WTC11 (cell line): Measurements from ENCODE around the gene HLA-DOB.

Experiments
- ATF3 ChIP-seq: sonication (generic); formaldehyde crosslinking; conservative IDR thresholded peaks from 2 replicates; pipeline ENCODE4 v1.8.1; 2022; ENCODE audit warnings: mild to moderate bottlenecking, missing genetic modification reagents
- CTCF ChIP-seq: fragments of 200-600 bp; IDR thresholded peaks from 2 replicates; pipeline ENCODE4 v1.8.0; 2022; ENCODE audit warnings: antibody characterized with exemption
- EMX1 ChIP-seq: fragments of 250-450 bp; sonication (Bioruptor Pico); IDR thresholded peaks from 2 replicates; pipeline ENCODE4 v1.8.0; 2021; ENCODE audit warnings: mild to moderate bottlenecking
- NFYB ChIP-seq: sonication (generic); formaldehyde crosslinking; conservative IDR thresholded peaks from 2 replicates; pipeline ENCODE4 v1.8.0; 2022; ENCODE audit warnings: low read depth, missing genetic modification reagents
- STAT6 ChIP-seq: sonication (generic); formaldehyde crosslinking; conservative IDR thresholded peaks from 2 replicates; pipeline ENCODE4 v1.8.1; 2023; ENCODE audit warnings: mild to moderate bottlenecking, low read depth, missing genetic modification reagents, moderate library complexity
- TP53 ChIP-seq: sonication (generic); formaldehyde crosslinking; IDR thresholded peaks from 2 replicates; pipeline ENCODE4 v1.8.1; 2023; ENCODE audit warnings: mild to moderate bottlenecking, missing genetic modification reagents
- USF2 ChIP-seq: sonication (generic); formaldehyde crosslinking; IDR thresholded peaks from 2 replicates; pipeline ENCODE4 v1.8.1; 2023; ENCODE audit warnings: mild to moderate bottlenecking, missing genetic modification reagents, moderate library complexity
- ZNF263 ChIP-seq: sonication (generic); formaldehyde crosslinking; IDR thresholded peaks from 2 replicates; pipeline ENCODE4 v1.8.1; 2022; ENCODE audit warnings: low read depth, mild to moderate bottlenecking, moderate library complexity, missing genetic modification reagents
- ZSCAN18 ChIP-seq: fragments of 250-450 bp; sonication (Bioruptor Pico); IDR thresholded peaks from 2 replicates; pipeline ENCODE4 v2.1.2; 2022; ENCODE audit warnings: mild to moderate bottlenecking, moderate library complexity

- TF ChIP-seq EMX1 (CRISPR knock-in tag) (no peak), CTCF (no peak), ZNF263 (no peak), TP53 (CRISPR knock-in tag) (no peak), STAT6 (CRISPR knock-in tag) (no peak), ZSCAN18 (no peak), USF2 (CRISPR knock-in tag) (no peak), ATF3 (CRISPR knock-in tag) (no peak), NFYB (CRISPR knock-in tag) (no peak)
These were observed 30.2 kb upstream of the HLA-DOB start for GRCh38 chr6:32847004-32847403.
